Esophagus muscularis mucosa (tissue), 3 donors: ENCODE data around the gene CAST.
"Not testable (repeated sequence)": the region's sequence is repeated elsewhere in the genome, so short reads cannot be mapped to it uniquely, and the experiment has no call there.

Source experiments
- POLR2A ChIP-seq: fragments of 450-650 bp; IDR thresholded peaks from one replicate; pipeline ENCODE4 v1.6.1; 2017; ENCODE audit warnings: antibody characterized with exemption, moderate library complexity, mild to moderate bottlenecking, low read depth
- POLR2AphosphoS5 ChIP-seq, 2 donors: sonication (generic); formaldehyde crosslinking; IDR thresholded peaks; one replicate each; pipeline ENCODE4 v1.6.1; 2017; ENCODE audit warnings: antibody characterized with exemption in 2 of 2
- TF ChIP-seq, protein P1 (sequence below), 3 experiments: fragments of 200-600 bp in 2 of 3; fragments of 450-650 bp in 1 of 3; sonication (generic) in 2 of 3; IDR thresholded peaks; one replicate each; pipeline ENCODE4 v1.5.1; 2017 to 2019; ENCODE audit warnings: antibody characterized with exemption in 3 of 3, mild to moderate bottlenecking in 2 of 3, moderate library complexity in 1 of 3

DNA sequence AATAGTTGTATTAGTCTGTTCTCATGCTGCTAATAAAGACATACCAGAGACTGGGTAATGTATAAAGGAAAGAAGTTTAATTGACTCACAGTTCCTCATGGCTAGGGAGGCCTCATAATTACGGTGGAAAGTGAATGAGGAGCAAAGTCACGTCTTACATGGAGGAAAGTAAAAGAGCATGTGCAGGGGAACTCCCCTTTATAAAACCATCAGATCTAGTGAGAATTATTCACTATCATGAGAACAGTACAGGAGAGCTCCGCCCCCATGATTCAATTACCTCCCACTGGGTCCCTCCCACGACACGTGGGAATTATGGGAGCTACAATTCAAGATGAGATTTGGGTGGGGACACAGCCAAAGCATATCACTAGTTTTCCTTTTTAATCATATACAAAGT, 82.0 kb downstream of the CAST start:
- TF ChIP-seq, protein P1, sequence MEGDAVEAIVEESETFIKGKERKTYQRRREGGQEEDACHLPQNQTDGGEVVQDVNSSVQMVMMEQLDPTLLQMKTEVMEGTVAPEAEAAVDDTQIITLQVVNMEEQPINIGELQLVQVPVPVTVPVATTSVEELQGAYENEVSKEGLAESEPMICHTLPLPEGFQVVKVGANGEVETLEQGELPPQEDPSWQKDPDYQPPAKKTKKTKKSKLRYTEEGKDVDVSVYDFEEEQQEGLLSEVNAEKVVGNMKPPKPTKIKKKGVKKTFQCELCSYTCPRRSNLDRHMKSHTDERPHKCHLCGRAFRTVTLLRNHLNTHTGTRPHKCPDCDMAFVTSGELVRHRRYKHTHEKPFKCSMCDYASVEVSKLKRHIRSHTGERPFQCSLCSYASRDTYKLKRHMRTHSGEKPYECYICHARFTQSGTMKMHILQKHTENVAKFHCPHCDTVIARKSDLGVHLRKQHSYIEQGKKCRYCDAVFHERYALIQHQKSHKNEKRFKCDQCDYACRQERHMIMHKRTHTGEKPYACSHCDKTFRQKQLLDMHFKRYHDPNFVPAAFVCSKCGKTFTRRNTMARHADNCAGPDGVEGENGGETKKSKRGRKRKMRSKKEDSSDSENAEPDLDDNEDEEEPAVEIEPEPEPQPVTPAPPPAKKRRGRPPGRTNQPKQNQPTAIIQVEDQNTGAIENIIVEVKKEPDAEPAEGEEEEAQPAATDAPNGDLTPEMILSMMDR (IDR thresholded peaks at IDR 0.05): not testable (repeated sequence)
- TF ChIP-seq POLR2AphosphoS5 (IDR thresholded peaks at IDR 0.05); POLR2A: not testable (repeated sequence)
